ENCODE results near the gene NTRK3.

Gene NTRK3

GRCh38 chr15:87826119-87826747 lies 430.3 kb downstream of the NTRK3 start:
- no peak for DNase-seq (ENCODE audit: low read depth in 2 of 2)

- no peak for DNase-seq (ENCODE audit: low read depth in 2 of 2)
These were observed 437.8 kb downstream of the NTRK3 start for GRCh38 chr15:87818756-87819155.

GRCh38 chr15:87817553-87817952 lies 439.0 kb downstream of the NTRK3 start:
- no peak for DNase-seq (ENCODE audit: low read depth in 2 of 2)

- DNase-seq (ENCODE audit: low read depth in 2 of 2) = no peak
These were observed 439.7 kb downstream of the NTRK3 start for GRCh38 chr15:87816811-87817210.

GRCh38 chr15:87816016-87816415 lies 440.5 kb downstream of the NTRK3 start:
- no peak for DNase-seq (ENCODE audit: low read depth in 2 of 2)

Data from stimulated activated CD8-positive, alpha-beta memory T cell treated with anti-CD3 and anti-CD28 coated beads, Interleukin-15, amount 100 ng/mL, for 4 hours (primary cell).